NCI-H1092 treated with DMSO at 0.1 percent for 48 hours (cell line): ENCODE data around the gene ARHGAP31.

Experiments used
- DNase-seq: peaks from one replicate; lab custom pipeline; 2025; lab: John Stamatoyannopoulos, UW

The ARHGAP31 gene

GRCh38 chr3:119436977-119437376 is 142.8 kb downstream of the ARHGAP31 start:
- no peak for DNase-seq

GRCh38 chr3:119437691-119438258 is 143.6 kb downstream of the ARHGAP31 start:
- DNase-seq = no peak

GRCh38 chr3:119443179-119443578 is 149.0 kb downstream of the ARHGAP31 start:
- DNase-seq = no peak

- DNase-seq = no peak
Observed at GRCh38 chr3:119444590-119444989, 150.4 kb downstream of the ARHGAP31 start.

GRCh38 chr3:119453822-119454221 is 159.6 kb downstream of the ARHGAP31 start:
- DNase-seq = no peak

- no peak for DNase-seq
Observed at GRCh38 chr3:119456469-119456868, 162.3 kb downstream of the ARHGAP31 start.

- no peak for DNase-seq
Observed at GRCh38 chr3:119457246-119457645, 163.1 kb downstream of the ARHGAP31 start.

GRCh38 chr3:119463171-119464169 is 169.3 kb downstream of the ARHGAP31 start, which contains the start of gene TMEM39A:
TMEM39A (minus strand) TSS chr3:119463615; CDS start chr3:119462074, 1,541 bp downstream.
- DNase-seq = peak; percentile 99

- DNase-seq = no peak
Observed at GRCh38 chr3:119468041-119468440, 173.9 kb downstream of the ARHGAP31 start.

- peak; percentile 39 for DNase-seq
Observed at GRCh38 chr3:119469418-119470189, 175.4 kb downstream of the ARHGAP31 start.
